G401.6 (cell line): ENCODE data around the gene HSDL1.
"Not testable (repeated sequence)": the region's sequence is repeated elsewhere in the genome, so short reads cannot be mapped to it uniquely, and the experiment has no call there.

Source experiments
- FAIRE-seq: peaks from 2 replicates; lab custom pipeline; 2012; peaks lifted over from hg19 to GRCh38; lab: Jason Lieb, UNC

Gene HSDL1

DNA sequence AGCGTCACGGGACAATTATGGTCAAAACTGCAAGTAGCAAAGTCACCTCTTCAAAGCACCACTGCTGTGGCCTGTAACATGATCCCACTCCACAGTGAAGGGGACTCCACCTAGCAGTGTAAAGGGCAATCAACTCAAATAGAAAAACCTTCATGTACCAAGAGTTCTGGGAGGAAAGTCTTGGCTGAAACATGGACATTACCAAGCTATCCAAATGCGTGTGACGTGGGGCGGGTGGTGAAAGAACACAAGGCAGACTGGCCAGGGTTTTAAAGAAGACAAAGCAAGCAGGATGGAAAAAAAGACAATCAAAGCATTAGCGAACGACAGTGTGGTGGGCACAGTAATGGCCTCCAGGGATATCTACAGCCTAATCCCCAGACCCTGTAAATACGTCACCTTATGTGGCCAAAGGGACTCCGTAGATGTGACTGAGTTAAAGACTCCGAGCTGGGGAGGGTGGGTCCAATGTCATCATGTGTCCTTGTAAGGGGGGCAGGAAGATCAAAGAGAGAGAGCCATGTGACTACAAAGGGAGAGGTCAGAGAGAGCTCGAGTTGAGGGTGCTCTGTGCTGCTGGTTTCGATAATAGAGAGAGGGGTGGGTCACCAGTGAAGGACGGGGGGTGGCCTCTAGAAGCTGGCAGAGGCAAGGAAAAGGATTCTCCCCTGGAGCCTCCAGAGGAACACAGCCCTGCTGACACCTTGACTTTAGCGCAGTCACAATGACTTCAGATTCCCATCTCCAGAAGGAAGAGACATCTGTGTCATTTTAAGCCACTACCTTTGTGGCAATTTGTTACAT lies 6.0 kb downstream of the HSDL1 start:
- FAIRE-seq = no peak

DNA sequence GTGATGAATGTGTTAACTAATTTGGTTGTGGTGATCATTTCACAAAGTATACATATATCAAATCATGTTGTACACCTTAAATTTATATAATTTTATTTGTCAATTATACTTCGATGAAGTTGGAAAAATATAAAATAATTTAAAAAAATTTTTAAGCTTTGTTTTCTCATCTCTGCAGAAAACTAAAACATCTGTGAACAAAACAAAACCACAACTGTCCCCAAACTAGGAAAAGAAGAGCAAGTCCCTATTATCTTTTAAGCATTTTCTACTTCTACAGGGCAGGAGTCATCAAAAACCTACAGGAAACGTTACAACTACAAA lies 6.5 kb downstream of the HSDL1 start:
- no peak for FAIRE-seq

DNA sequence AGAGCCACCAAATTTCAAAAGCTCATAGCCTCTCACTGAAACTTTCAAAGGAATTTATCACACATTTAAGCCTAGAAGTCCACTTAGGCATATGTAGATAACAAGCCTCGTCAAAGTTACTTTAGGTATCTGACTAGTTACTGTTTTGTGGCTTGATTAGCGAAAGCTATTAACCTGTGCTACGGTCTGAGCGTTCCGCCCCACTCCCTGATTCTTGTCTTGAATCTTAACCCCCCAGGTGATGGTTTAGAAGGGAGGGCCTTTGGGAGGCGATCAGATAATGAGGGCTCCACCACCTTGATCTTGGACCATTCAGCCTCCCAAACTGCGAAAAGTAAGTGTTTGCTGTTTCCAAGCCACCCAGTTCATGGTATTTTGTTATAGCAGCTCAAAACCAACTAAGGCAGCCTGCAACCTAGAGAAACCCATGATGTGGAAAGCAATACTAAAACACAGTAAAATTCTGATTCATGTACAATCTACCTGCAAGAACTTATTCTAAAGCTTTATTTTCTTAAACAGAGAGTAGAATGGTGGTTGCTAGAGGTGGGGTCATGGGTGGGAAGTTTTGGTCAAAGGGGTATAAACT lies 7.1 kb downstream of the HSDL1 start:
- no peak for FAIRE-seq

DNA sequence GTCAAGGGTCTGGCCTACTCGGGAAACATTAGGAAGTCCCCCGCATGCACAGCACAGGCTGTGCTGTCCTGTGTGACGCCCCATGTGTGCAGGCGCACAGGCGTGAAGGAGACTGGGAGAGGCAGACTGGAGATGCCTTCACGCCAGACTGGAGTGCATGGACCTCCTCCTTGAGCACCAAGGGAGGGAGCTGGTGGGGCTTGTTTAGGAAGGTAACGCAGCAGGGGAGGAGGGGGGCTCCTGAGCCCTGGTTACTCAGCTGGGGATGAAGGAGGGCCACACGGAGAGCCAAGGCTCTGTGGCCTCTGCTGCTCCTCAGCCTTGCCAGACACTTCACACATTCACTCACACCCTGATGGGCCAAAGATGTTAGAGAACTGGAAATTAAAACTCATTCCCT lies 7.7 kb downstream of the HSDL1 start:
- FAIRE-seq = no peak

DNA sequence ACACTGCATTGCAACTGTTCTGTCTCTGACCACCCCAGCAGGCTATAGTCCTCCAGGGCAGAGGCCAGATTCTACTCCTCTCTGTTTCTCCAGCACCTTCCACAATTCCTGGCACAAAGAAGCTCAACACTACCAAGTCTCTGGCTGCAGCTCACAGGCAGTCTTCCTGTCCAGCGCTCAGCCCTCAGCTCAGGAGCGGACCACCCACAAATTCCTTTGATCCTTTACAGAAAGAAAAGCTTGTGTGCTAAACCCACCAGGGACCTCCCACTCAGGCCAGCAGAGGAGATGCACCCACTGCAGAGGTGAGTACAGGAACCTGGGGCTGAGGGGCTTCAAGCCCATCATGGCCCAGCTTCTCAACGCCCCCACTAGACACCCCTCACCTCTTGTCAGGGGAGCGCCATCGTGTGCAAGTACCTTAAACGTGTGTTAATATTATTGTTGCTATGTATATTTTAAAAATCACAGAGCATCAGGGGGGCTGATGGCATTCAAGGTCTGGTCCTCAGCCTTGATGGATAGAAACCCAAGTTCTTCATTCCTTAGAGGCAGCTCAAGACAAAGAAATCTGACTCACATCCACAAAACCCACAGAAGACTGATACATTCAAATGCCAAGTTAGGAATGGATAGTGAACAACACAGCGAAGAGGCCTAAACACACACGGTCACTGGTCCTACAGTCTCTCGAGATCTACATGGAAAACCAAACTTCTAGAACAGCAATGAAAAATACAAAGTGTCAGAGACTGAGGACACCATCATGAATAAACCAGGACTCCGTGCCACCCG lies 8.4 kb downstream of the HSDL1 start:
- no peak for FAIRE-seq

DNA sequence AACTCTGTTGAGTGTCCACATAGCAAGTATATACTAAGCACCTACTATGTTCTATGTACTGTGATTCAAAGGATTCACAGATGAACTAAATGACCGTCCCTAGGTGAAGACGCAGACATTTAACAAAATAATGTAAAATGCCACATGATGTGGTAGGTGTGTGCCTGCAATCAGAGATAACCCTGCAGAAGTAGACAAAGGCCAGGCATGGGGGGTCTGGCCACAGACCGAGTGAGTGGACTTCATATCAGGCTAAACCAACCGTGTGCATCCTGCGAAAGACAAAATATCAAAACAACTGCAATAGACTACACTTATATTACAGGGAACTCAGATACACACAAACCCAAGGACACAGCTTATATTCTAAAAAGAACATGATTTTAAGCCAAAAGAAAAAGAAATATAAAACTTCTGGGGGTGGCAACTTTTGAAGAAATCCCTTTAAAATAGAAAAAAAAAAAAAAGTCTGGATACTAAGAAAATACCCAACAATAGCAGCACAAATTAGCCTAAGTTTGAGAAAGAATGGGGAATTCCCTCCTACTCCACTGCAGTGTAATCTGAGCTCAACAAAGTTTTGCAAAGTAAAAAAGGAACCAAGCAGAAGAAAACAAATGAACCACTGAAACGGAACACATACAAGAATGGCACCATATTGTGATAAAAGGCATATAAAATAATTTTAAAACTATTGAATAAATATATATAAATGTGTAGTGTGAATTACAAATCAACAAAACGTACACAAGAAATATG lies 12.3 kb downstream of the HSDL1 start:
- no peak for FAIRE-seq

DNA sequence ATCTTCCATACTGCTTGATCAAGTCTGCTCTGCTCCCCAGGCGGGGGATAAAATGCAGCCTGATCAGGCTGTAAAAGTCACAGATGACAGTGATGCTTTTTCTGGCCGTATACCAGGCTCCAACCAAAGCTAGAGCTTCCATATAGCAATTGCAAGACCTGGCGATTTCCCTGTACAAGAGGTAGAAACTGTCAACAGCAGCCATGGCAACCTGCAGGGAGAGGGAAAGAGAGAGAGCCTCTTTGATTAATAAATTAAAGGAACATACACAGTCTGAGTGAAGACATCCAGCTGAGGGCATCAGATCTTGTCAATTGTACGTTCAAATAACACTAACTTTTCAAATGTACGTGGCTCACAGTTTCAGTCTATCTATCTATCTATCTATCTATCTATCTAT lies 13.9 kb downstream of the HSDL1 start:
- FAIRE-seq = no peak

DNA sequence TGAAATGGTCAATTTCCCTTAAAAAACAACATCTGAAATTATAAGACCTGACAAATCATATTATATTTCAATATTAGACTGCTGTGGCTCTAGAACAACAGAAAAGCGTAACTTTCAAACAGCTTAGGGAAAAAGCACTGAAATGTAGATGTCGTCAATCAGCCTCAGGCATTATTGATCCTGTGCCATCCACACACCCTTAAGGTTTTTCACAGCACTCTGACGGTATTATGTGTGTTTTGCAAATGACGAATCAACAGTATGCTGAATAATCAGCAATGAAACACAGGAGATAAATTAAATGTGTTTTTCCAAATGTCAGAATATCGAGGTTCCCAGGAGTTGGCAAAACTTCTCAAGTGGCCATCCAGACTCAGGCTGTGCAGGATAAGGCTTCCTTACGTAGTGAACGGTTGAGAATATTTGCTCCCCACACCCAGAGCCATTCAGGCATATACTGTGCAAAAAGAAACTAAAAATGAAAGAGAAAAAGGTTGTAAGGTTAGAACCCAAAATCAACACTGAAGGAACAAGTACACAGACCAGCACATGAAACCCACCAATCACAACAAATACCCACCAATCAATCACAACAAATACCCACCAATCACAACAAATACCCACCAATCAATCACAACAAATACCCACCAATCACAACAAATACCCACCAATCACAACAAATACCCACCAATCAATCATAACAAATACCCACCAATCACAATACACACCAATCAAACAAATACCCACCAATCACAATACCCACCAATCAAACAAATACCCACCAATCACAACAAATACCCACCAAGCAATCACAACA lies 20.5 kb downstream of the HSDL1 start:
- FAIRE-seq = no peak

DNA sequence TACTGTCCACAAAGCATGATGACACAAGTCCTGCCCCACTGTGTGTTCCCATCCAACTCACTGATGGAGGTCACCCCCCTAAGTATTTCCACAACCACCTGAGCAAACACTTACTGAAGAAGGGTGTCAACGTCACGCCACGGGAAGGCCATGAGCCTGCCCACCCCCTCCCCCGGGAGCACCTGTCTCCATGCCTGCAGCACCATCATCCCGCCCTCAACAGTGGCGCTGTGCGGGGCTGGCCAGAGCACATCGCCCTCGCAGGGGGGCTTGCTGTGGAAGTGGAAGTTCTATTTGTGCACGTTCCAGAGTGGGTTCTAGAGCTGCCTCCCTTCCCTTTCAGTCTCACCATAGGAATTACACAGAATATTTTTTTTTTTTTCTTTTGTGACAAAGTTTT lies 24.0 kb downstream of the HSDL1 start:
- no peak for FAIRE-seq

DNA sequence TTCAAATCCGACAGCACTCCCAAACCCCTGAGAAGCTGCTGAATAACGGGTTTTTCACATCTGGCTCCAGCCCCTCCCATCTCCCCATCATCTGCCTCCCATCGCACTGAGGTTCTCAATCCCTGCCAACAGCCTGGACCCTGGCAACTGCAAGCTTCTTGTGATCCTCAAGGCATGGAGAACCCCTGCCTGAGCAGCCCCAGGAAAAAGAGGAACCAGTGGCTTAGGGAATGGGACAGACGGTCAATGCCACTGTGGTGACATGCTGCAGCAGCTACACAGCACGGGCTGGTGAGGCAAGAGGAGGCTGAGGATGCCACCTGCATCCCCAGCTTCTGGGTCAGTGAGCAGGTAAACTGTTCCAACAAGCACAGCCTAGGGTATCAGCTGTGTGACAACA lies 25.0 kb downstream of the HSDL1 start:
- no peak for FAIRE-seq

DNA sequence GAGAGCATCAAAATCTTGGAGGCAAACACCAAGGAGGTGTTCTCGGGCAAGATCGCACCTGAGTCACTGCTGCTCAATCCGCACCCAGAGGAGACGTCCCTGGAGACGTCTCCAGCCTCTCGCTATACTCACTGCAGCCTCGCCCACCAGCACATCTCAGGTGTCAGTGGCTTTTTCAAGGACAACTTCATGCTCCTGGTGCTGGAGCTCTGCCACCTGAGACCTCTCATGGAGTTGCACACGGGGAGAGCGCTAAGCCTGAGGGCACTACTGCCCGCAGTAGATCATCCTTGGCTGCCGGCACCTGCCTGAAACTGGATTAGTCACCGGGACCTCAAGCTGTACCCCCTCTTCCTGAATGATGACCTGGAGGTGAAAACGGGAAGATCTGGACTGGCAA lies 25.6 kb downstream of the HSDL1 start:
- FAIRE-seq = no peak

DNA sequence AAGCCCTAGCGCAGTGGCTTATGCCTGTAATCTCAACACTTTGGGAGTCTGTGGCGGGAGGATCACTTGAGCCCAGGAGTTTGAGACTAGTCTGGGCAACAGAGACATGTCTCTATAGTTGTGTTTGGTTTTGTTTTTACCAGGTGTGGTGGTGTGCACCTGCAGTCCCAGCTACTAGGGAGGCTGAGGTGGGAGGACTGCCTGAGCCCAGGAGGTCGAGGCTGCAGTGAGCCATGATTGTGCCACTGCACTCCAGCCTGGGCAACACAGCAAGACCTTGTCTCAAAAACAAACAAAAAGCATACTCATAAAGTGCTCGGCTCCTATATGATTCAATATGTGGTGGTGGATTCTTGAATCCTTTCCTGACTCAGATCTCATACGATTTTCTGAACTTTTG lies 26.7 kb downstream of the HSDL1 start:
- not testable (repeated sequence) for FAIRE-seq

DNA sequence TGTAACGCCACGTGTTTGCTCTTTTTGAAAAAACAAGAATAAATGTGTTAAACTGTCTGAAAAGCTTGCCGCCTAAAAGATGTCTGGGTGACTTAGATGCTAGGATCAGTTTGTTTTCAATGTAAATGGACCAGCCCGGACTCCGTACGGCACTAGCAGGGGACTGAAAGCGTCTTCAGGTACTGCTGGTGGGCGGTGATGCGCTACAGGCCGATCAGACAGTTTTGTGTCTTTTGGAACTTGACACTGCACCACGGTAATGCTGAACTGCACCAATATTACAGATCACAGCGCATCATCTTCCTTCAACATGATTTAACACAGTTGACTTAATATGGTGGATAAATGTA lies 27.5 kb downstream of the HSDL1 start:
- FAIRE-seq = no peak

DNA sequence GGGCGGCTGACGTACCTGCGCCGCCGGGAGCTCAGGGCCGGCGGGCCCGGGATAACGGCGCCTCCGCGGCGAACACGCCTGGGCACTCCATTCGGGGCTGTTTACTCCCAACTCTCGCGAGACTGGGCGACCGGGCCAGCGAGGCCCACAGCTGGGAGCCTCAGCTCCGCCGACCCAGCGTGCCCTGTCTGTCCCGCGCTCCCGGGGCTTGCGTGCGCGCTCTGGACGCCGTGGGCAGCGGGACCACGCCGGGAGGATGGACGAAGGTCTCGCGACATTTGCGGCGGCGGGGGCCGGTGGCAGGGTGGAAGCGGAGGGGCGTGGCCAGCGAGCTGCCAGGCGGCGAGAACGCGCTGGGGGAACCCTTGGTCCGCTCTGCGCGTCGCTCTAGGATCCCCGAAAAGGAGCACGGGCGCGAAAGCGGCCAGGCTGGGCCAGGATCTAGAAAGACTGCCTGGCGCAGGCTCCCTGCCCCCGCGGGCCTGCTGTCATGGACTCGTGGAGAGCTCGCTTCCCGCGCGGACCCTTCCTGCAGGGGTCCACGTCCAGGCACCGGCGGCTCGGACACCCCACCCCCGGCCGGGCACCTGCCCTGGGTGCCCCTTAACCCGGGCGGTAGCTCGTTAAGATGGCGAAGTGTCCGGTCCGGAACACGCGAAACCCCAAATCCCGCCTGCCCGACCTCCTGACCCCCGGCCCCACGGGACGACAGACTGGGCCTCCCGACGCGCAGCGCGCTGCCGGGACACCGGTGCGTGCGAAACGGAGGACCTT lies 28.1 kb downstream of the HSDL1 start, which contains the start of gene MBTPS1:
TSS of gene MBTPS1 (minus strand) at position 223 of the 774 bp plus-strand sequence. CDS start 15,159 bp downstream, outside the sequence.
- FAIRE-seq = peak; percentile 76

DNA sequence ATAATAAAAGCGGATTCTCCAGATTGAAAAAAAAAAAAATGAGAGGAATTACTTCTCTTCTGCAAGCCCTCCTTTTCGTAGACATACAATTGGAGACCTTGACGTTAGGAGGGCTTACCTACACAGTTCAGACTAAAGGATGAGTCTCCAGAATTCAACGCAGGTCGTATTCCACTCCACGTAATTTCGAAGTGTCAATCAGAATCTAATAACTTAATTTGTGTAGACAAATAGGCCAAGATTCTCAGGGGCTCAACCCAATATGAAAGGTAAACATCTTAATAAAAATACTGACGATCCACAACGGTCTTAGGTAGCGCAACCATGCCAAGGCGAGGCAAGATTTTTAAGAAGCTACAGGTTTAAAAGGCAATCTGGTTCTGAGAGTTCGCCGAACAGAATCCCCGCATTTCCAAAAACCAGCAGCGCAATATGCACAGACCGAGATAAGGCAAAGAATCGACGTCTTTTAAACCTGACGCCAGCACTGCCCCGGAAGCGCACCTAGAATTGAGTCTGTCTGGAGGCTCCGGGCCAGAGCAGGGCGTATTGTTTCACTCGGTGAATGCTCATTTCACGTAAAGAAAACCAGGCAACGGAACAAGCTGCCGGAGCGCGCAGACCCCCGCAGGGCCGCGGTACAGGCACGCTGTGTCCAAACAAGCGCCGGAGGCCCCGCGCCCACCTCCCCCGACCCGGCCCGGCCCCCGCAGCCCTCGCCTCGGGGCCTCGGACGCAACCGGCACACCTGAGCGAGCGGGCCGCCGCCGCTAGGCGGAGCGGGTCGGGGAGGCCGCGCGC lies 28.9 kb downstream of the HSDL1 start:
- FAIRE-seq = no peak

DNA sequence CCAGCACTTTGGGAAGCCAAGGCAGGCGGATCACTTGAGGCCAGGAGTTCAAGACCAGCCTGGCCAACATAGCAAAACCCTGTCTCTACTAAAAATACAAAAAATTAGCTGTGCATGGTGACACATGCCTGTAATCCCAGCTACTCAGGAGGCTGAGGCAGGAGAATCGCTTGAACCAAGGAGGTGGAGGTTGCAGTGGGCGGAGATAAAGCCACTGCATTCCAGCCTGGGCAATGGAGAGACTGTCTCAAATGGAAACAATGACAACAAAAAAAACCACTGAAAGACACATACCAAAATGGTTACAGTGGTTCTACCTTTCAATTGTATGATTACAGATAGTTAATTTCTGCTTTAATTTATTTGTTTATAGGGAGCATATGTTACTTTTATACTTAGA lies 33.0 kb downstream of the HSDL1 start:
- FAIRE-seq = not testable (repeated sequence)

DNA sequence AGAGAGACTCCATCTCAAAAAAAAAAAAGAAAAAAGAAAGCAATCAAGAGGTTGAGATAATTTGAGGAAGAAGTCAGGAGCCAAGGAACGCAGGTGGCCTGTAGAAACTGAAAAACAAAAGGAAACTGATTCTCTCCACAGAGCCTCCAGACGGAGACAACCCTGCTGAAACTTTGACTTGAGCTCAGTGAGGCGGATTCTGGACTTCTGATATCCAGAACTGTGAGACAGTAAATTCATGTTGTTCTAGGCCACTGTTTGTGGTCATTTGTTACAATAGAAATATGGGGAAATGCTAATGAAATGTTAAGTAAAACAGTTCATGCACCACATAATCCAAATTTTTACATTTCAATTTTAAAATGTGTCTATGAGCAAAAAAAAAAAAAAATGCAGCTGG lies 33.5 kb downstream of the HSDL1 start:
- no peak for FAIRE-seq

DNA sequence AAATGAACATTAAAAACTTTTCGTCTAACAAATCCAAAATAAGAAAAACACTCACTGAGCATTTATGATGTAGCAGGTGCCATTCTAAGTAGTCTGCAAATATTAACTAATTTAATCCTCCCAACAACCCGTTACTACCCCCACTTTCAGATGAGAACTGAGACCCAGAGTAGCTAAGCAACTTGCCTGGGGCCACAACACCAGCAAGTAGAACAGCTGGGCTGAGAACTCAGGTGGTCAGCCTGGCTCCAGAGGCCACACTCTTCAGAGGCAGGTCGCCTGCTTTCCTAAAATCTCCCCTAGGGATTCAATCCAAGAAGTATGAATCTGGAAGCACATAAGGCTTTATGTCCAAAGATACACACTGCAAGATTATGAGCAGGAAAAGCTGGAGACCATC lies 34.5 kb downstream of the HSDL1 start:
- no peak for FAIRE-seq

DNA sequence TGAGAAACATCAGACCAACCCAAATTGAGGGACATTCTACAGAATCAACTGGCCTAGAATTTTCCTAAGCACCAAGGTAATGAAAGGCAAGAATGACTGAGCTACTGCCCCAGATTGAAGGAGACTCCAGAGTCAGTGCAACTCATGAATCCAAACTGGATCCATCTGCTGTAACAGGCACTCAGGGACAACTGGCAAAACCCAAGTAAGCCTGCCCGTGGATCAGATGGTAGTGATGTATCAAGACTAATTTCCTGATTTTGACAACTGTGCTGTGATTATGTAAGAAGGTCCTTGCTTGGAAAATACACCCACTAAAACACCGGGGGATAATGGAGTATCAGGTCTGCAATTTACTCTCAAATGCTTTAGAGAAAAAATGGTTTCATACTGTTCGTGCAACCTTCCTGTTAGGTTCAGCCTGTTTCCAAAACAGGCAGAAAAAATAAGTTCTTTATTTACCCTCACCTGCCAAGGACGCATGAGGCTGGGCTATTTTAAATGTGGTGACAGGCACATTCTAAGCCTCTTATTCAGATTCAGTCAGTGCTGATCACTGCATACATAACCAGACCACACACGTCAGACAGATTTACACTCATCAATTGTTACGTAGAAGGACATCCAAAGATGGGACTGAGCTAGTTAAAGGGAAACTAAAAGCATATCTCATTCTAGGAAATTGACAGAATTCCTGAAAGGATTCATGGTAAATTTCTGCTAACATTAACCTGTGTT lies 35.2 kb downstream of the HSDL1 start:
- FAIRE-seq = no peak

DNA sequence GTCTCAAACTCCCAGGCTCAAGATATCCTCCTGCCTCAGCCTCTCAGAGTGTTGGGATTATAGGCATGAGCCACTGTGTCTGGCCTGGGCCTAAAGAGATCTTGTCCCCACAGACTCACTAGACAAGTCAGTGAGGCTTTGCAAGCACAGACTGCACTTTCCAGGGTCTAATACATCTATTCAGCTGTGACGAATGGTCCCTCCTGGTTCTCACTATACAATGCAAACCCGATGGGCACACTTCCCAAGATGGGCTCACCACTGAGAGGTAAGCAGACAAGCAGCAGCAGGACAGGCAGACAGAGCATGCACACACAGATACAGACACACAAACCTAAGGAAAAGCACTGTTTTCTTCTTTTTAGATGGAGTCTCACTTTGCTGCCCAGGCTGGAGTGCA lies 37.1 kb downstream of the HSDL1 start:
- FAIRE-seq = no peak
